Measurements from ENCODE around the gene PDSS2.
A peak's percentile ranks its signal among the peaks of the same experiment; 100 is the strongest.
"Not testable (repeated sequence)": the region's sequence is repeated elsewhere in the genome, so short reads cannot be mapped to it uniquely, and the experiment has no call there.

The PDSS2 gene

GRCh38 chr6:107435798-107436197, 23.6 kb downstream of the PDSS2 start:
- H3K4me3 ChIP-seq (ENCODE audit: insufficient read depth in 1 of 2, low read depth in 1 of 2, low read length in 2 of 2): no peak overlapping the region
- peak overlapping the region; percentile 78 for H3K9ac ChIP-seq (ENCODE audit: low read length)
- no peak overlapping the region for H3K18ac ChIP-seq (ENCODE audit: low read depth in 1 of 2, low read length in 2 of 2)
- H3K4ac ChIP-seq (ENCODE audit: low read depth in 1 of 2, low read length in 2 of 2): no peak overlapping the region
- no peak overlapping the region for H2BK15ac ChIP-seq (ENCODE audit: low read depth, poor library complexity, severe bottlenecking)
- no peak overlapping the region for H3K4me2 ChIP-seq (ENCODE audit: low read length, poor library complexity, severe bottlenecking)
- peak; percentile 22 for DNase-seq
- no peak overlapping the region for H3K27ac ChIP-seq (ENCODE audit: low read length, poor library complexity, severe bottlenecking)
- H3K27me3 ChIP-seq (ENCODE audit: control insufficient read depth in 1 of 2, insufficient read depth in 1 of 2, low read length in 2 of 2): no peaks in the 10 kb centered on the region
- WGBS: 42% methylated on average over 3 of the region's 3 CpGs
- H2AK5ac ChIP-seq (ENCODE audit: low read length, severe bottlenecking): no peak overlapping the region
- H3K14ac ChIP-seq (ENCODE audit: low read length in 2 of 2): no peak overlapping the region
- H2BK5ac ChIP-seq (ENCODE audit: low read depth, low read length, poor library complexity, severe bottlenecking): no peak overlapping the region
- no peaks in the 10 kb centered on the region for H3K9me3 ChIP-seq (ENCODE audit: control insufficient read depth, low read length)
- no peaks in the 10 kb centered on the region for H3K36me3 ChIP-seq (ENCODE audit: control insufficient read depth in 1 of 2, insufficient read depth in 2 of 2, low read depth in 1 of 2, low read length in 2 of 2)
- H3K79me1 ChIP-seq (replicated peaks; ENCODE audit: low read length, poor library complexity, severe bottlenecking): peaks cover 15% of the 10 kb centered on the region
- no peak overlapping the region for H3K23ac ChIP-seq (ENCODE audit: low read length in 2 of 2)
- H3K4me1 ChIP-seq (ENCODE audit: control insufficient read depth, insufficient read depth, low read depth, low read length): peaks cover 2% of the 10 kb centered on the region
- no peak overlapping the region for H4K8ac ChIP-seq (ENCODE audit: low read length)
- no peak overlapping the region for H2AFZ ChIP-seq (ENCODE audit: low read depth, low read length)
- no peak overlapping the region for H2BK120ac ChIP-seq (ENCODE audit: low read depth, low read length)
- H2BK12ac ChIP-seq (ENCODE audit: low read length in 2 of 2): no peak overlapping the region
- no peak overlapping the region for H4K91ac ChIP-seq (ENCODE audit: low read length)

DNA sequence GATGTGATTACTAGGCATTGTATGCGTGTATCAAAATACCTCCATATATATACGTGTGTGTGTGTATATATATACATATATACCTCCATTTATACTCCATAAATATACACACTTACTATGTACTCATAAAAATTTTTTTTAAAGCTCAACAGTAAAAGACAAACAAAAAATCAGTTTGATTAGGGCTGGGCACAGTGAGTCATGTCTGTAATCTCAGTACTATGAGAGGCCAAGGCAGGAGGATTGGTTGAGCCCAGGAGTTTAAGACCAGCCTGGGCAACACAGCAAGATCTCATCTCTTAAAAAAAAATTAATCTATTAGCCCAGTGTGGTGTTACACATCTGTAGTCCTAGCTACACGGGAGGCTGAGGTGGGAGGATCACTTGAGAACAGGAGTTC, 24.6 kb downstream of the PDSS2 start:
- Histone ChIP-seq H2BK15ac (ENCODE audit: low read depth, poor library complexity, severe bottlenecking) (no peak overlapping the region), H3K14ac (ENCODE audit: low read length in 2 of 2) (no peak overlapping the region), H2BK120ac (ENCODE audit: low read depth, low read length) (no peak overlapping the region), H3K4me2 (ENCODE audit: low read length, poor library complexity, severe bottlenecking) (no peak overlapping the region), H3K9ac (ENCODE audit: low read length) (no peak overlapping the region), H3K4me1 (ENCODE audit: control insufficient read depth, insufficient read depth, low read depth, low read length) (peaks cover 2% of the 10 kb centered on the region), H3K4me3 (ENCODE audit: insufficient read depth in 1 of 2, low read depth in 1 of 2, low read length in 2 of 2) (no peak overlapping the region), H3K36me3 (ENCODE audit: control insufficient read depth in 1 of 2, insufficient read depth in 2 of 2, low read depth in 1 of 2, low read length in 2 of 2) (no peaks in the 10 kb centered on the region), H4K8ac (ENCODE audit: low read length) (no peak overlapping the region), H3K18ac (ENCODE audit: low read depth in 1 of 2, low read length in 2 of 2) (peak overlapping the region in 1 of 2 experiments; percentile 18), H2AK5ac (ENCODE audit: low read length, severe bottlenecking) (no peak overlapping the region), H3K27me3 (ENCODE audit: control insufficient read depth in 1 of 2, insufficient read depth in 1 of 2, low read length in 2 of 2) (no peaks in the 10 kb centered on the region), H3K27ac (ENCODE audit: low read length, poor library complexity, severe bottlenecking) (no peak overlapping the region), H2BK12ac (ENCODE audit: low read length in 2 of 2) (no peak overlapping the region), H3K23ac (ENCODE audit: low read length in 2 of 2) (no peak overlapping the region), H3K79me1 (replicated peaks; ENCODE audit: low read length, poor library complexity, severe bottlenecking) (peaks cover 16% of the 10 kb centered on the region), H3K9me3 (ENCODE audit: control insufficient read depth, low read length) (no peaks in the 10 kb centered on the region), H2BK5ac (ENCODE audit: low read depth, low read length, poor library complexity, severe bottlenecking) (no peak overlapping the region), H3K4ac (ENCODE audit: low read depth in 1 of 2, low read length in 2 of 2) (no peak overlapping the region), H2AFZ (ENCODE audit: low read depth, low read length) (no peak overlapping the region), H4K91ac (ENCODE audit: low read length) (no peak overlapping the region)
- DNase-seq: no peak
- WGBS: 88% methylated on average over 1 of the region's 3 CpGs

GRCh38 chr6:107425951-107426350, 33.4 kb downstream of the PDSS2 start:
- not testable (repeated sequence) for H2BK120ac ChIP-seq (ENCODE audit: low read depth, low read length); H3K9ac ChIP-seq (ENCODE audit: low read length); H2AFZ ChIP-seq (ENCODE audit: low read depth, low read length); DNase-seq; H3K14ac ChIP-seq (ENCODE audit: low read length in 2 of 2); H4K91ac ChIP-seq (ENCODE audit: low read length); H2BK15ac ChIP-seq (ENCODE audit: low read depth, poor library complexity, severe bottlenecking); H3K18ac ChIP-seq (ENCODE audit: low read depth in 1 of 2, low read length in 2 of 2); H3K27ac ChIP-seq (ENCODE audit: low read length, poor library complexity, severe bottlenecking); H2BK12ac ChIP-seq (ENCODE audit: low read length in 2 of 2); H2AK5ac ChIP-seq (ENCODE audit: low read length, severe bottlenecking); H3K23ac ChIP-seq (ENCODE audit: low read length in 2 of 2); H4K8ac ChIP-seq (ENCODE audit: low read length); H3K4me2 ChIP-seq (ENCODE audit: low read length, poor library complexity, severe bottlenecking); H3K27me3 ChIP-seq (ENCODE audit: control insufficient read depth in 1 of 2, insufficient read depth in 1 of 2, low read length in 2 of 2); H3K36me3 ChIP-seq (ENCODE audit: control insufficient read depth in 1 of 2, insufficient read depth in 2 of 2, low read depth in 1 of 2, low read length in 2 of 2); H3K4ac ChIP-seq (ENCODE audit: low read depth in 1 of 2, low read length in 2 of 2); H3K4me3 ChIP-seq (ENCODE audit: insufficient read depth in 1 of 2, low read depth in 1 of 2, low read length in 2 of 2); H3K4me1 ChIP-seq (ENCODE audit: control insufficient read depth, insufficient read depth, low read depth, low read length); H3K9me3 ChIP-seq (ENCODE audit: control insufficient read depth, low read length); H2BK5ac ChIP-seq (ENCODE audit: low read depth, low read length, poor library complexity, severe bottlenecking)
- WGBS: 75% methylated on average over 4 of the region's 6 CpGs
- peaks cover 26% of the 10 kb centered on the region for H3K79me1 ChIP-seq (replicated peaks; ENCODE audit: low read length, poor library complexity, severe bottlenecking)

DNA sequence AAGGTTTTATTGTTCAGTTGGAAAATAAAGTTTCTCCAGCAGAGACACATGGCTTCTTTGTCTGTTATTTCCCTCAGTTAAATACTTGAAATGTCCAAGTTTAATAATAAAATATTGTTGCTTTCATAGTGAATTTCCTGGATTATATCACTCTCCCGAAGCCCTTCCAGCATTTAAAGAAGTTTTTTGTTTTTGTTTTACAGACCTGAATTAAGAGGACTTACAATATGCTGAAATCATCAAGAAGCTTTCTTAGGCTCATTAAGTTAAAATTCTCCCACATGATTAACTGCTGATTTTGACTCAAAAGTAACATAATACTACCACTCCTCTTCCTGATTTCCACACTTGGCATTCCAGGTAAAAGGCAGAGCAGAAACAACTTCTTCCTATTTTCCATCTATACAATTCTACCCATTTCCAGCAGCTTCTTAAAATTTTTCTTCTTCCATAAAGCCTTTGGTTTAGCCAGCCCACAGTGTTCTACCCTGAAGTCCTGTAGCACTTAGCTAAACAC, 35.8 kb downstream of the PDSS2 start:
- Histone ChIP-seq H4K91ac (ENCODE audit: low read length) (no peak overlapping the region), H3K27me3 (ENCODE audit: control insufficient read depth in 1 of 2, insufficient read depth in 1 of 2, low read length in 2 of 2) (no peaks in the 10 kb centered on the region), H3K4me1 (ENCODE audit: control insufficient read depth, insufficient read depth, low read depth, low read length) (no peaks in the 10 kb centered on the region), H3K4ac (ENCODE audit: low read depth in 1 of 2, low read length in 2 of 2) (no peak overlapping the region), H3K36me3 (ENCODE audit: control insufficient read depth in 1 of 2, insufficient read depth in 2 of 2, low read depth in 1 of 2, low read length in 2 of 2) (no peaks in the 10 kb centered on the region), H3K23ac (ENCODE audit: low read length in 2 of 2) (no peak overlapping the region), H3K9me3 (ENCODE audit: control insufficient read depth, low read length) (peaks cover 9% of the 10 kb centered on the region), H3K27ac (ENCODE audit: low read length, poor library complexity, severe bottlenecking) (no peak overlapping the region), H2AK5ac (ENCODE audit: low read length, severe bottlenecking) (no peak overlapping the region), H2BK15ac (ENCODE audit: low read depth, poor library complexity, severe bottlenecking) (no peak overlapping the region), H3K79me1 (replicated peaks; ENCODE audit: low read length, poor library complexity, severe bottlenecking) (peaks cover 13% of the 10 kb centered on the region), H3K4me3 (ENCODE audit: insufficient read depth in 1 of 2, low read depth in 1 of 2, low read length in 2 of 2) (no peak overlapping the region), H3K4me2 (ENCODE audit: low read length, poor library complexity, severe bottlenecking) (no peak overlapping the region), H3K18ac (ENCODE audit: low read depth in 1 of 2, low read length in 2 of 2) (no peak overlapping the region), H2BK12ac (ENCODE audit: low read length in 2 of 2) (no peak overlapping the region), H4K8ac (ENCODE audit: low read length) (no peak overlapping the region), H2BK5ac (ENCODE audit: low read depth, low read length, poor library complexity, severe bottlenecking) (no peak overlapping the region), H3K9ac (ENCODE audit: low read length) (no peak overlapping the region), H2AFZ (ENCODE audit: low read depth, low read length) (no peak overlapping the region), H2BK120ac (ENCODE audit: low read depth, low read length) (no peak overlapping the region), H3K14ac (ENCODE audit: low read length in 2 of 2) (no peak overlapping the region)
- WGBS: no CpG with 5 or more reads among the region's 1 CpG
- no peak for DNase-seq
